ENCODE results near the gene THADA. TPM values are rescaled to one million over a fixed set of nuclear protein-coding genes. Genes with fewer than 3 reads are reported as not detected.

Gene THADA
- total and polyA plus RNA-seq, 2 donors (not counting 3 experiments of a cell fraction or from before 2014, with no cell fraction given): 22.6 to 25.3 TPM

DNA sequence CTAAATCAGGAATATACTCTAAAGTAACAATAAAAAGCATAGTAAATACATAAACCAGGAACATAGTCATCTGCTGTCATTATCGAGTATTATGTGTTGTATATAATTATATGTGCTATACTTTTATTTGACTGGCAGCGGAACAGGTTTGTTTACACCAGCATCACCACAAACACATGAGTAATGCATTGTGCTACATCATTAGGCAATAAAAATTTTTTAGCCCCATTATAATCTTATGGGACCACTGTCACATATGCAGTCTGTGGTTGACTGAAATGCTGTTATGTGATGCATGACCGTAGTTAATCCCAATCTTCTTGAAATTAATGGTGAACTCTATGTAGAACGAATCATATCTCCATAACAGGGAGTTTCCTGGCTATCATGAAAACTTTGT is 232.7 kb downstream of the THADA start:
- no peak overlapping the region for H3K27ac ChIP-seq (ENCODE audit: insufficient read depth, low read depth, low read length)
- H3K9ac ChIP-seq (replicated peaks; ENCODE audit: extremely low read depth, insufficient read depth, low read length): no peak overlapping the region
- H3K36me3 ChIP-seq (ENCODE audit: control insufficient read depth in 2 of 2, extremely low read depth in 1 of 2, insufficient read depth in 2 of 2, low read length in 2 of 2): no peaks in the 10 kb centered on the region
- H4K20me1 ChIP-seq (replicated peaks; ENCODE audit: control insufficient read depth, extremely low read depth, insufficient read depth, low read length): no peaks in the 10 kb centered on the region
- H3K4me1 ChIP-seq (ENCODE audit: control insufficient read depth, extremely low read depth, insufficient read depth, low read length): no peaks in the 10 kb centered on the region
- H3K4me3 ChIP-seq (replicated peaks in 1 of 3; ENCODE audit: insufficient read depth in 1 of 3, low read depth in 1 of 3, low read length in 3 of 3): no peak overlapping the region
- CTCF ChIA-PET: interaction anchor here (0.9 kb wide), 1 partner anchor 8 kb away, joined by 3 read pairs; no protein-coding TSS in a partner anchor
- BruUV-seq (replicated peaks): no TSS peak
- H2AFZ ChIP-seq (ENCODE audit: low read depth, low read length): no peak overlapping the region
- intact Hi-C loops (cut with micrococcal nuclease) (no loop called here), dilution Hi-C loops (cut with MboI; ENCODE audit: extremely low pct_ligation_motif_present, low sequenced_read_pairs) (no loop called here)
- no peaks in the 10 kb centered on the region for H3K27me3 ChIP-seq (ENCODE audit: control insufficient read depth in 2 of 2, insufficient read depth in 2 of 2, low read length in 2 of 2)
- no peaks in the 10 kb centered on the region for H3K9me1 ChIP-seq (replicated peaks; ENCODE audit: control insufficient read depth, extremely low read depth, insufficient read depth, low read length)
- POLR2A ChIA-PET: no interaction called here
- no peaks in the 10 kb centered on the region for H3K9me3 ChIP-seq (replicated peaks; ENCODE audit: control insufficient read depth, insufficient read depth, low read length)
- H3K79me2 ChIP-seq (ENCODE audit: control insufficient read depth, insufficient read depth, low read length): no peaks in the 10 kb centered on the region
- DNase-seq (ENCODE audit: low read depth, low spot score) (no peak), FAIRE-seq (no peak)
- no peak overlapping the region for H3K4me2 ChIP-seq (ENCODE audit: insufficient read depth, low read length)
- TF ChIP-seq, protein P1, sequence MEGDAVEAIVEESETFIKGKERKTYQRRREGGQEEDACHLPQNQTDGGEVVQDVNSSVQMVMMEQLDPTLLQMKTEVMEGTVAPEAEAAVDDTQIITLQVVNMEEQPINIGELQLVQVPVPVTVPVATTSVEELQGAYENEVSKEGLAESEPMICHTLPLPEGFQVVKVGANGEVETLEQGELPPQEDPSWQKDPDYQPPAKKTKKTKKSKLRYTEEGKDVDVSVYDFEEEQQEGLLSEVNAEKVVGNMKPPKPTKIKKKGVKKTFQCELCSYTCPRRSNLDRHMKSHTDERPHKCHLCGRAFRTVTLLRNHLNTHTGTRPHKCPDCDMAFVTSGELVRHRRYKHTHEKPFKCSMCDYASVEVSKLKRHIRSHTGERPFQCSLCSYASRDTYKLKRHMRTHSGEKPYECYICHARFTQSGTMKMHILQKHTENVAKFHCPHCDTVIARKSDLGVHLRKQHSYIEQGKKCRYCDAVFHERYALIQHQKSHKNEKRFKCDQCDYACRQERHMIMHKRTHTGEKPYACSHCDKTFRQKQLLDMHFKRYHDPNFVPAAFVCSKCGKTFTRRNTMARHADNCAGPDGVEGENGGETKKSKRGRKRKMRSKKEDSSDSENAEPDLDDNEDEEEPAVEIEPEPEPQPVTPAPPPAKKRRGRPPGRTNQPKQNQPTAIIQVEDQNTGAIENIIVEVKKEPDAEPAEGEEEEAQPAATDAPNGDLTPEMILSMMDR (IDR thresholded peaks at IDR 0.05; ENCODE audit: extremely low read depth in 1 of 2, insufficient read depth in 1 of 2, low read depth in 1 of 2, low read length in 2 of 2): no peak
- TF ChIP-seq JUN (IDR thresholded peaks at IDR 0.05; ENCODE audit: borderline replicate concordance, insufficient read depth, insufficient read length, low read depth) (no peak), GATA2 (IDR thresholded peaks at IDR 0.05; ENCODE audit: insufficient read depth, insufficient read length, low read depth, low read length) (no peak), EZH2 (IDR thresholded peaks at IDR 0.05; ENCODE audit: borderline replicate concordance, low read depth, low read length, severe bottlenecking) (no peak), MYC (IDR thresholded peaks at IDR 0.05; ENCODE audit: low read depth, low read length) (no peak), FOS (IDR thresholded peaks at IDR 0.05; ENCODE audit: borderline replicate concordance, insufficient read depth, low read length) (no peak), POLR2AphosphoS5 (IDR thresholded peaks at IDR 0.05; ENCODE audit: insufficient read depth, low read depth, low read length) (no peak), POLR2A (IDR thresholded peaks at IDR 0.05; ENCODE audit: low read depth, low read length) (no peak), MAX (IDR thresholded peaks at IDR 0.05; ENCODE audit: insufficient read depth, insufficient read length) (no peak)

Measured in endothelial cell of umbilical vein (primary cell).